Esophagus muscularis mucosa (tissue), 3 donors: ENCODE measurements around the gene PKP4.

ENCODE experiments used
- CTCF ChIP-seq, 3 experiments: fragments of 200-600 bp in 2 of 3; fragments of 450-650 bp in 1 of 3; sonication (generic) in 2 of 3; IDR thresholded peaks; one replicate each; pipeline ENCODE4 v1.5.1; 2017 to 2019; ENCODE audit warnings: antibody characterized with exemption in 3 of 3, mild to moderate bottlenecking in 2 of 3, moderate library complexity in 1 of 3
- POLR2A ChIP-seq: fragments of 450-650 bp; IDR thresholded peaks from one replicate; pipeline ENCODE4 v1.6.1; 2017; ENCODE audit warnings: antibody characterized with exemption, moderate library complexity, mild to moderate bottlenecking, low read depth
- POLR2AphosphoS5 ChIP-seq, 2 donors: sonication (generic); formaldehyde crosslinking; IDR thresholded peaks; one replicate each; pipeline ENCODE4 v1.6.1; 2017; ENCODE audit warnings: antibody characterized with exemption in 2 of 2

GRCh38 chr2:158530829-158531228 is 74.1 kb downstream of the PKP4 start:
- no peak for TF ChIP-seq CTCF (IDR thresholded peaks at IDR 0.05)
- no peak for TF ChIP-seq POLR2A
- no peak for TF ChIP-seq POLR2AphosphoS5 (IDR thresholded peaks at IDR 0.05)
